GM18909 (cell line): ENCODE data around the gene NEUROD6.

Experiments used
- ATAC-seq: cut with Tn5 transposase; IDR thresholded peaks from one replicate; pipeline ENCODE4 v1.9.1; 2021; ENCODE audit warnings: mild to moderate bottlenecking; ENCODE audit not compliant: unreplicated experiment, poor library complexity

Gene NEUROD6

GRCh38 chr7:31335161-31335856 is 5.2 kb downstream of the NEUROD6 start:
- no peak for ATAC-seq

- ATAC-seq = no peak
These were observed 7.2 kb downstream of the NEUROD6 start for GRCh38 chr7:31333291-31333690.

GRCh38 chr7:31327071-31327470 is 13.5 kb downstream of the NEUROD6 start:
- no peak for ATAC-seq

- ATAC-seq = no peak
These were observed 14.1 kb downstream of the NEUROD6 start for GRCh38 chr7:31326416-31326815.

- ATAC-seq = no peak
These were observed 17.4 kb downstream of the NEUROD6 start for GRCh38 chr7:31323101-31323500.

GRCh38 chr7:31320675-31321074 is 19.9 kb downstream of the NEUROD6 start:
- no peak for ATAC-seq

GRCh38 chr7:31318313-31318712 is 22.2 kb downstream of the NEUROD6 start:
- no peak for ATAC-seq

- no peak for ATAC-seq
These were observed 23.6 kb downstream of the NEUROD6 start for GRCh38 chr7:31316876-31317275.

GRCh38 chr7:31315758-31316157 is 24.8 kb downstream of the NEUROD6 start:
- no peak for ATAC-seq

GRCh38 chr7:31314781-31315180 is 25.7 kb downstream of the NEUROD6 start:
- ATAC-seq = no peak

- ATAC-seq = no peak
These were observed 27.6 kb downstream of the NEUROD6 start for GRCh38 chr7:31312889-31313288.

GRCh38 chr7:31311552-31311951 is 29.0 kb downstream of the NEUROD6 start:
- no peak for ATAC-seq

GRCh38 chr7:31310321-31310935 is 30.1 kb downstream of the NEUROD6 start:
- no peak for ATAC-seq

- no peak for ATAC-seq
These were observed 31.1 kb downstream of the NEUROD6 start for GRCh38 chr7:31309407-31309806.

- no peak for ATAC-seq
These were observed 31.9 kb downstream of the NEUROD6 start for GRCh38 chr7:31308652-31309051.

- no peak for ATAC-seq
These were observed 32.6 kb downstream of the NEUROD6 start for GRCh38 chr7:31307972-31308371.

GRCh38 chr7:31305260-31305659 is 35.3 kb downstream of the NEUROD6 start:
- no peak for ATAC-seq

- ATAC-seq = no peak
These were observed 36.1 kb downstream of the NEUROD6 start for GRCh38 chr7:31304446-31304845.

GRCh38 chr7:31302356-31302755 is 38.2 kb downstream of the NEUROD6 start:
- ATAC-seq = no peak

GRCh38 chr7:31299336-31299735 is 41.2 kb downstream of the NEUROD6 start:
- ATAC-seq = no peak

- no peak for ATAC-seq
These were observed 49.9 kb downstream of the NEUROD6 start for GRCh38 chr7:31290601-31291000.
